ENCODE measurements around the gene FGD3. TPM values are rescaled to one million over a fixed set of nuclear protein-coding genes. Genes with fewer than 3 reads are reported as not detected.

Gene FGD3
- total RNA-seq, 1 experiment from 2014 or later: 89.0 TPM

GRCh38 chr9:92950359-92950955 is 3.1 kb downstream of the FGD3 start:
- Histone ChIP-seq H2AFZ (no peak overlapping the region), H3K27ac (no peak overlapping the region), H3K9me3 (ENCODE audit: insufficient read depth, low read depth) (no peaks in the 10 kb centered on the region)

GRCh38 chr9:92952906-92953610 is 5.7 kb downstream of the FGD3 start:
- peak overlapping the region; percentile 96 for H3K27ac ChIP-seq
- H3F3A ChIP-seq (ENCODE audit: insufficient read depth, low read depth): peaks cover 36% of the 10 kb centered on the region
- peaks cover 53% of the 10 kb centered on the region for H3K4me1 ChIP-seq (replicated peaks; ENCODE audit: insufficient read depth)
- peak overlapping the region; percentile 35; the same call in 1 of the 2 replicates for H3K4me3 ChIP-seq
- H3K79me2 ChIP-seq (ENCODE audit: low read depth): no peaks in the 10 kb centered on the region
- H2AFZ ChIP-seq: peak overlapping the region; percentile 65
- no TSS peak for BruUV-seq (replicated peaks)
- POLR2A ChIA-PET (ENCODE audit: unreplicated experiment): interaction anchor here (0.5 to 1.5 kb wide), 2 partner anchors 21 kb away, joined by 3 to 13 read pairs; no protein-coding TSS in a partner anchor
- H3K27me3 ChIP-seq (ENCODE audit: insufficient read depth, low read depth): no peaks in the 10 kb centered on the region
- no peak for TF ChIP-seq CTCF (conservative IDR thresholded peaks at IDR 0.05)
- TF ChIP-seq EZH2 (IDR thresholded peaks at IDR 0.05; ENCODE audit: low read depth): no peak
- CTCF ChIA-PET: interaction anchor here (0.8 to 1.2 kb wide), 4 partner anchors 79 to 188 kb away, joined by 3 read pairs; partner anchors contain the start of gene BICD2
- H4K20me1 ChIP-seq (ENCODE audit: insufficient read depth): no peaks in the 10 kb centered on the region
- no peaks in the 10 kb centered on the region for H3K36me3 ChIP-seq (ENCODE audit: low read depth)
- intact Hi-C loops (cut with micrococcal nuclease; ENCODE audit: unreplicated experiment): loop anchor here (5.0 to 10.0 kb wide), 2 partner anchors 146 to 502 kb away; partner anchors contain the start of genes FAM120A and FAM120AOS
- peak overlapping the region; percentile 79 for H3K4me2 ChIP-seq
- no peaks in the 10 kb centered on the region for H3K9me2 ChIP-seq (ENCODE audit: insufficient read depth)
- peak; percentile 19 to 80 for DNase-seq
- H3K9me3 ChIP-seq (ENCODE audit: insufficient read depth, low read depth): no peaks in the 10 kb centered on the region

More at GRCh38 chr9:92950359-92950955, 3.1 kb downstream of the FGD3 start:
- Histone ChIP-seq H3K9me2 (ENCODE audit: insufficient read depth) (no peaks in the 10 kb centered on the region), H3K79me2 (ENCODE audit: low read depth) (no peaks in the 10 kb centered on the region), H3K36me3 (ENCODE audit: low read depth) (no peaks in the 10 kb centered on the region), H3K4me3 (no peak overlapping the region), H3F3A (ENCODE audit: insufficient read depth, low read depth) (peaks cover 21% of the 10 kb centered on the region), H4K20me1 (ENCODE audit: insufficient read depth) (no peaks in the 10 kb centered on the region), H3K4me1 (replicated peaks; ENCODE audit: insufficient read depth) (peaks cover 45% of the 10 kb centered on the region), H3K4me2 (no peak overlapping the region), H3K27me3 (ENCODE audit: insufficient read depth, low read depth) (no peaks in the 10 kb centered on the region)
- POLR2A ChIA-PET (ENCODE audit: unreplicated experiment): no interaction called here
- CTCF ChIA-PET: no interaction called here
- no peak for TF ChIP-seq EZH2 (IDR thresholded peaks at IDR 0.05; ENCODE audit: low read depth)
- no TSS peak for BruUV-seq (replicated peaks)
- DNase-seq: no peak
- intact Hi-C loops (cut with micrococcal nuclease; ENCODE audit: unreplicated experiment): loop anchor here (5.0 to 10.0 kb wide), 2 partner anchors 143 to 504 kb away; partner anchors contain the start of genes FAM120A and FAM120AOS

DNA sequence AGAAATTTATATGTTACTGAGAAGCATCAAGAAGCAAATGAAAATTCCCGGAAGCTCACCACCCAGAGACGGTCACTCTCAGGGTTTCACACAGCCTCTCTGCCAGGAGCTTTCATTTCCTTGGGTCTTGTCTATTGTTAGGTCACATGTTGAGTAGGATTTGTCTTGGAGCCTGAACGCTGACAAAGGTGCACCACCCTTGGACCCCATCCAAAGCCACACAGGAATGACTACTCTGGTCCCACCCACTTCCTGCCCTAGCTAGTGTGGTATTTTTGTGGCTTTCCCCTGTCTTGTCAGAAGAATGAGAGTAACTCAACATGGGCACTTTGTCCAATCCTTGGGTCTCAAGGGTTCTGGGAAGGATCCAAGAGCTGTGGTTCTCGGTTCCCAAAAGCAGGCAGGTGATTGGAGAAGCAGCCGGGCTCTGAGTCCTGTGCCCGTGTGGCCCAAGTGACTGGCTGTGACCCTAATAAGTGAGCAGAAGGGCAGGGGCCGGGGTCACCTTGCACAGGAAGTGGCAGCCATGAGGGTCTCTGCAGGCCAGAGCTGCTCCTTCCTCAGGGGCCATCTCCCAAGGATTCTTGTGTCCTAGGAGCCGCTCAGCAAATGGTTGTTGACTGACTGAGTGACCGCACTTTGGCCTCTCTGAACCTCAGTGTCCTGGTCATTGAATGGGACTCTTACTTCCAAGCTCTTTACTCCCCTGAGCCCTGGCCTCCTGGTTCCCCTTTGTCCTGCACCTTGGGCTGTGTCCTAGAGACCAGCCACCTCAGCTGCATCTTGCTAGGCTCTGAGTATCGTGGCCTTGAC is 6.9 kb downstream of the FGD3 start:
- no peaks in the 10 kb centered on the region for H3K36me3 ChIP-seq (ENCODE audit: low read depth)
- H3K27me3 ChIP-seq (ENCODE audit: insufficient read depth, low read depth): no peaks in the 10 kb centered on the region
- H3K4me2 ChIP-seq: peak overlapping the region; percentile 79
- peak overlapping the region; percentile 96 for H3K27ac ChIP-seq
- no peaks in the 10 kb centered on the region for H3K9me2 ChIP-seq (ENCODE audit: insufficient read depth)
- CTCF ChIA-PET: interaction anchor here (0.6 to 1.2 kb wide), 6 partner anchors 50 to 348 kb away, joined by 3 to 10 read pairs (median 4); partner anchors contain the start of gene BICD2
- H3K79me2 ChIP-seq (ENCODE audit: low read depth): no peaks in the 10 kb centered on the region
- peak; percentile 90 for DNase-seq
- intact Hi-C loops (cut with micrococcal nuclease; ENCODE audit: unreplicated experiment): loop anchor here (1.0 to 10.0 kb wide), 4 partner anchors 35 to 501 kb away; partner anchors contain the start of genes FAM120A, FAM120AOS and ZNF484
- H4K20me1 ChIP-seq (ENCODE audit: insufficient read depth): no peaks in the 10 kb centered on the region
- TF ChIP-seq CTCF (conservative IDR thresholded peaks at IDR 0.05) (no peak), EZH2 (IDR thresholded peaks at IDR 0.05; ENCODE audit: low read depth) (no peak)
- H3K4me1 ChIP-seq (replicated peaks; ENCODE audit: insufficient read depth): peaks cover 52% of the 10 kb centered on the region
- peak overlapping the region; percentile 65 for H2AFZ ChIP-seq
- peak overlapping the region; percentile 35; the same call in 1 of the 2 replicates for H3K4me3 ChIP-seq
- POLR2A ChIA-PET (ENCODE audit: unreplicated experiment): interaction anchor here (0.7 to 1.5 kb wide), 2 partner anchors 20 to 81 kb away, joined by 4 to 13 read pairs; no protein-coding TSS in a partner anchor
- H3K9me3 ChIP-seq (ENCODE audit: insufficient read depth, low read depth): no peaks in the 10 kb centered on the region
- peaks cover 36% of the 10 kb centered on the region for H3F3A ChIP-seq (ENCODE audit: insufficient read depth, low read depth)
- TSS peak; percentile 35 for BruUV-seq (replicated peaks)
